GM12864 (cell line): Measurements from ENCODE around the gene PALLD.

ENCODE experiments used
- DNase-seq: peaks from one replicate; pipeline ENCODE4 v3.0.0-alpha.2; 2011; ENCODE audit warnings: low read depth
- H3K4me3 ChIP-seq: 2 replicates; pipeline ENCODE4 v1.5.1; 2011; ENCODE audit warnings: mild to moderate bottlenecking, low read depth, low read length, control low read depth
- CTCF ChIP-seq: IDR thresholded peaks from 2 replicates; pipeline ENCODE4 v1.5.1; 2011; ENCODE audit warnings: low read depth, mild to moderate bottlenecking, moderate library complexity, low read length, control low read depth, inconsistent platforms; ENCODE audit errors: missing control alignments

PALLD gene

GRCh38 chr4:168771251-168771650 lies 274.4 kb downstream of the PALLD start:
- DNase-seq, result no peak
- H3K4me3 ChIP-seq, result no peak overlapping the region
- no peak for TF ChIP-seq CTCF

GRCh38 chr4:168773388-168774195 lies 276.7 kb downstream of the PALLD start:
- no peak for TF ChIP-seq CTCF

GRCh38 chr4:168776382-168776781 lies 279.5 kb downstream of the PALLD start:
- no peak overlapping the region for H3K4me3 ChIP-seq
- TF ChIP-seq CTCF, result no peak
- DNase-seq, result no peak

More at GRCh38 chr4:168773388-168774195, 276.7 kb downstream of the PALLD start:
- no peak for DNase-seq
- no peak overlapping the region for H3K4me3 ChIP-seq

GRCh38 chr4:168777277-168777965 lies 280.6 kb downstream of the PALLD start:
- TF ChIP-seq CTCF, result no peak
- DNase-seq, result no peak
- H3K4me3 ChIP-seq, result no peak overlapping the region

GRCh38 chr4:168781341-168781740 lies 284.5 kb downstream of the PALLD start:
- H3K4me3 ChIP-seq, result no peak overlapping the region
- no peak for TF ChIP-seq CTCF
- no peak for DNase-seq

GRCh38 chr4:168781926-168782325 lies 285.1 kb downstream of the PALLD start:
- no peak for TF ChIP-seq CTCF
- H3K4me3 ChIP-seq, result no peak overlapping the region
- DNase-seq, result no peak

GRCh38 chr4:168782439-168782838 lies 285.6 kb downstream of the PALLD start:
- TF ChIP-seq CTCF, result no peak
- no peak overlapping the region for H3K4me3 ChIP-seq
- no peak for DNase-seq
